Muscle of back (tissue), 11 donors: ENCODE data around the gene BTRC. TPM values are rescaled to one million over a fixed set of nuclear protein-coding genes. Genes with fewer than 3 reads are reported as not detected.

ENCODE experiments used
- DNase-seq, 3 donors: peaks; one replicate each; pipeline versions ENCODE4 v3.0.0 to v3.0.0-alpha.2; 2013
- polyA plus RNA-seq, 10 donors: library from polyadenylated mRNA; unstranded; fragments of 120-200 nt; gene quantifications; one replicate each; pipeline ENCODE4 v1.2.1, GENCODE V29; 2013; ENCODE audit not compliant: insufficient read length in 10 of 10

The BTRC gene
- polyA plus RNA-seq, 10 donors: 18.3 to 36.6 (median 23.1) TPM

DNA sequence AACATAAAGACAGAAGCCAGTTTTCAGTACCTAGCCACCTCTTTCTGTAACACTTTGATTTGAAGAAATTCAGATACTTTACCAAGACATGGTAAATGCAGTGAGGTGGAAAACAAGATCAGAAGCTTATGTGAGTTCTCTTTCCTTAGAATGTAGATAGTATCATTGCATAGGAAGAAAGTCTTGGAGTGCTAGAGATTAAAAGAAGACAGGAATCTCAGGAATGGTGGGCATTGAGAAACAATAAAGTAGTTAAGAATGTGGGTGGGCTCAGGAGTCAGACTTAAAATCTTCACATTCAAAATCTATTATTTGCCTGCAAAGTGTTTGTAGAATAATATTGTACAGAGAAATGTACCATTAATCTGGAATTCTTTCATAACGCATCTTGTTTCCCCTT, 175.2 kb downstream of the BTRC start:
- no peak for DNase-seq

DNA sequence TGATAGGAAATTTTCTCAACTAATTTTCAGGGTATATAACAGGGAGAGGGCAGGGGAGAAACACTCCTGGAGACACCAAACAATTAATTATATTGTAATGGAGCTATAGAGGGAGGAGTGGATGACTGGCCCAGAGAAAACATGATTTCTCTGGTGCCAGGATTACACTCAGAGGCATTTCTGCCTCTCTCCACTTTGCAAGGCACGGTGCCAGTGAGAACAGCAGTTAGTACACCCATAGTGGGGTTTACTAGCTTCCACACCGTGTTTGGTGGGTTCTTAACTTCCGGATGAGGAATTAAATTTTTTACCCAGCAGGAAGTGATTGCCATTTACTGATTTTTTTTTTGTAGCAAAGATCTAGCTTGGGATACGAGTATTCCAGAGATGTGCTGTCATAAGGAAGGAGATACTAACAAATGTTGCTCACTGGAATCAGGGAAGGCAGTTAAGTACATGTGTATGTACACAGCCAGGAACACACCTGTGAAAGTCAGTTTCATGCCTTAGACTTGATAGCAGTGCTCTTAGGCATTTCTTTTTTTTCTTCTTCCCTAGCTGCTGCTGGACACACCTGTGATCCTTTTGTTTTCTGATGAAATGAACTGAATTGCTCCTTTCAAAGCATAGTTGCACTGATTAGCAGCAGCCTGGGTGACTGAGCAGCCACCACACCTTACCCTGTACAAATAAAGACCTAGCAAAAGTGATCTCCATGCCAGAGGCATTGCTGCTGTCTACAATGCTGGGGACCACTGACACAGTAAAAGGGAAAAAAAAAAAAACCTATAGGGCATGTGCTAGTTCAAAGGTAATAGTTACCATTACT, 176.0 kb downstream of the BTRC start:
- DNase-seq: no peak

DNA sequence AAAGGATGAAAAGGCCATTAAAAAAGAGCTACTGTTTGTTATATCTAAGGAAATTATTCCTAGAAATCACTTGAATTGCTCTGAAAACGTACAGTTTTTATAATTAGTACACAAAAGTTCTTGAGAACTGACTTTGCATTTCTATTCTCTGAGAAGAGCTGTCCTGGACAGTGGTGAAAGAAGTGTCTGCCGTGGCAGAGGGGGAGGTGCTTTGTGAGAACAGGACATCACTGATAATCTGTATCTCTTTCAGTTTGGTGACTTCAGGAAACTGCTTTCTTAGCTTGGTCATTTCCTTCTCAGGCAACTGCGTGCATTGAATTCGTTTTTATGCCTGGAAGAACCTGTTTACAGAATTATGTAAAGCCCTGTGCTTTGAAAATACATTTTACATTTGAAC, 182.0 kb downstream of the BTRC start:
- DNase-seq: no peak

DNA sequence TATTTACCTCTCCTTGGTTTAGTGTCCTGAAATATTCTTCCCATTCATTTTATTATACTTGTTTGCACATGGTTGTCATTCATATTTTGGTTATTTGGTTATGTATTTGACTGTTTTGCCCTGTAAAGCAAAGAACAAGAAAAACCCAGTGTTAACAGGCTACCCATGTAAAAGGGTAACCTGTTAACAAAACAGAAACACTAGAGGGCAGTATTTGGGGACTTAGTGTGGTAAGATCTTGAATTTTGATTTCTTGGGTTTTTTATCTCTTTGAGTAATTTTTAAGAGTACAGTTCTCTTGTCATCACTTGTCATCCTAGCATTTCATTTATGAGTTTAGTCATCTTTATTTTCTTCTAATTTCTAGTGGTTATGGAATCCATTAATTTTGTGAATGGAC, 182.8 kb downstream of the BTRC start:
- DNase-seq: no peak

DNA sequence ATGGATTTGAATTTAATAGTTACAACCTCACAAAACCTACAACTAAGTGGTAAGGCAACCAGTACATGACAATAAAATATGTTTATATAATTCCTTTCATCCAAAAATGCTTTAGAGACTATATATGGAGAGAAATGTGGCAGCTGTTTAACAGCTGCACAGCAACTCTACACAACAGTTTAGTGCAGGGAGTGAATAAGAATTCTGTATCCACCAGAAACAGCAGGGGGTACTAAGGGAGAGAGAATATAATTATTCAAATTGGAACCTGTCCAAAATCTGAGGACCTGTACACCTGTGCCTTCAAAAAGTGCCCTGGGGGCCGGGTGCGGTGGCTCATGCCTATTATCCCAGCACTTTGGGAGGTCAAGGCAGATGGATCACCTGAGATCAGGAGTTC, 184.5 kb downstream of the BTRC start:
- DNase-seq: no peak

DNA sequence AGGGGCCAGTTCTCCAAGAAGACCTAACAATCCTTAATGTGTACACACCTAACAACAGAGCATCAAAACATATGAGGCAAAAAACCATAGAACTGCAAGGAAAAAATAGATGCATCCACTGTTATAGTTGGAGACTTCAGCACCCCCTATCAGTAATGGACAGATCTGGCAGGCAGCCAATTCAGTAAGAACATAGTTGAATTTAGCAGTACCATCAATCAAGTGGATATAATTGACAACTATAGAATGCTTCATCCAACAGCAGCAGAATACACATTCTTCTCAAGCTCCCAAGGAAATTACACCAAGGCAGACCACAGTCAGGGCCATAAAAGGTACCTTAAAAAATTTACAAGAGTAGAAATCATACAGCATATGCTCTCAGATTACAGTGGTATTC, 191.9 kb downstream of the BTRC start:
- DNase-seq: no peak

DNA sequence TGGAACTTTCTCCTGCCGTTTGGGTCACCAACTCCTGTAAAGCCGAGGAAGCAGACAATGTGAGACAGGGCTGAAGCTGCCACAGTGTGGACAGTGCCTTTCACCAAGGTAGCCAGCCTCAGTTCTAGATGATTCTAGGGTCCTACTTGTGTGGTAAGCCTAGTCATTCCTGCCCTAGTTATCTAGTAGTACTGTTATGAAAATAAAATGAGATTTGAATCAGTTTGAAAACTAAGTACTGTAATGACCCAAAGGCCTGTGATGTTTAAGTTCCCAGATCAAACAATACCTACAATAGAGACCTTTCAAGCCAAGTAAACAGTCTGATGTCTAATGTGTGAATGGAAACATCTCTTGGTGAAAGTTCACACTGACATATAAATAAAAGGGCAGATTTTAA, 197.0 kb downstream of the BTRC start:
- no peak for DNase-seq

DNA sequence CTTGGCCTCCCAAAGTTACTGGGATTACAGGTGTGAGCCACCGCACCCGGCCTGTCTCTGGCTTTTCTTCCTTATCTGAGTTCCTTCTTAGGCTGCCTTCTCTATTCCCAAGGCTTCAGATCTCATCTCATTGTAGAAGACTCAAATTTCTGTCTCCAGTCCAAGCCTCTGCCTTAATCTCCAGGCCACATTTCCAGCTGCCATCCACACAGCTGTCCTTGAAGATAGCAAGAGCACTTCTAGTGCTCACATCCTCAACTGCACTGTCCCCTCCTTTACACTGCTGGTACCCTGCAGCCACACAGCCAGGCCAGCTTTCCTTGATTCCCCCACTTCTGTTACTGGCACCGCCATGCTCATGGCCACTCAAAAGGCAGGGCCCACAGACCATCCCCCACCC, 198.5 kb downstream of the BTRC start:
- no peak for DNase-seq

DNA sequence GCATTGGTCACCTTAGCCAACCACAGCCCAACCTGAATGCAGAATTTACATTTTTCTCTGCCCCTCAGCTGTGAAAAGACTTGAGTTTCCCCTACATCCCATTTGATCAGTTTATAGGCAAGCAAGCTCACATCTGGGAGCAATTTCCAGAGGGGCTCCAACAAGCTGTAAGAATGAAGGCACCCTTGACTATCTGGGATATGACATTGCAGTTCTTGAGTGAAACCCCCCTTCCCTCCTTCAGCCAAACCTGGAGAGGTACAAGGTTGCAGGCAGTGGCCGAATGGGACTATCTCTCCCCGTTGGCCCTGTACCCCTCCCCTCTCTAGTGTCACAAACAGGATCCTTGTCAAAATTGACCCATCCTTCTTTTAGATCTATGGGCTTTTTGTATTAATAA, 203.6 kb downstream of the BTRC start:
- no peak for DNase-seq

DNA sequence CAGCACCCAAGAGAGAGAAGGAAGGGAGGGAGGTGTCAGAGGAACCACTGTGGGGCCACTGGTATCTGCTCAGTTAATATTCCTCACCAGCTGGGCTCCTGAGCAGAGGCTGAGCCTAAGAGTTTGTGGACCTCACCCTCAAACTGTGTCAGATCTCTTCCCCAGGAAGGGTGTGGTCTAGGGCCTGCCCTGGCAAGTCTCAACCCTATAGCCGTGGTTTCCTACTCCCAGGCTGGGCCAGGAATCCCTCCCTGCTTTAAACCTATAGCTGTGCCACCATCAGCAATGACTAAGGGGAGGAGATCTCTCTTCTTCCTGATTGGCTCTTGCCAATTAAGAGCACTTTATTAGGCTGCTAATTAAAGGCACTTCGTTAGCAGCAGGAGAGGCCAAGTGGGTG, 204.2 kb downstream of the BTRC start:
- no peak for DNase-seq

DNA sequence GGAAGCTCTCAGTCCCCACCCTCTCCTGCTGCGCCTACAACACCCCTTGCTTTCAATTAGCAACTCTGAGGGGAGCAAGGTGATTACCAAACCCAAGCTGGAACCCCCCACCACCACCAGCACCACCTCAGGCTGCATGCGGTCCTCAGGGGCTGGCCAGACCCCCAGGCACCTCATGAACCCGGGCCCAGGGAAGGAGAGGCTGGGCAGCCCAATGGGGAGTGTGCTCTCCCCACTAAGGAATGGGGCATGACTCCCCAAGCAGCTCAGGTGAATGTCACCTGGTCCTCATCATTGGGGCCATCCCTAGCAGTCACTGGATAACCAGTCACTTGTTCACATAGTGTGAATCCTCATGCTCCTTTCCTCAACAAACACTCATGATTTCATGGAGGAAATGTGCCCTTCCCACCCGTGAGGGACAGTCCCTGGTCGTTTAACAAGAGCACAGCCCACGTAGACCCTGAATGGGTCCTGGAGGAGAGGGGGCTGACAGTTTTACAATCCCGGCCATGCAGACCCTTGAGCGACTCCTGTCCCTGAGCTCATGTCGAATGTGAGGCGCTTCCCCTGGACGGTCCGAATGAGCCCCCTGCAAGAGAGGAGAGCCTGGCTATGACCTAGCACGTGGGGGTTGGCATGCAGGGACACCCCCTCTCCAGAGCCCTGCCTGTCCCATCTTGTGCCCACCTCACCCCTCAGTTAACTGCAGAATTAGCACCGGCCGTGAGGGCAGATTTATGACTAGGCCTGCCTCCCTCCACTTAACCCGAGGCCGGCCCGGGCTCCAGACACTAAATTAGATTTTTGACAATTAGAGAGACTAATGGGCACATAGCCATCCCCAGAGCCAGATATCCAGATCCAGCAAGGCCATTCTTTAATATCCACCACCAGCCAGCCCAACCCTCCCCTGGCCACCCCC, 205.0 kb downstream of the BTRC start:
- DNase-seq: no peak

DNA sequence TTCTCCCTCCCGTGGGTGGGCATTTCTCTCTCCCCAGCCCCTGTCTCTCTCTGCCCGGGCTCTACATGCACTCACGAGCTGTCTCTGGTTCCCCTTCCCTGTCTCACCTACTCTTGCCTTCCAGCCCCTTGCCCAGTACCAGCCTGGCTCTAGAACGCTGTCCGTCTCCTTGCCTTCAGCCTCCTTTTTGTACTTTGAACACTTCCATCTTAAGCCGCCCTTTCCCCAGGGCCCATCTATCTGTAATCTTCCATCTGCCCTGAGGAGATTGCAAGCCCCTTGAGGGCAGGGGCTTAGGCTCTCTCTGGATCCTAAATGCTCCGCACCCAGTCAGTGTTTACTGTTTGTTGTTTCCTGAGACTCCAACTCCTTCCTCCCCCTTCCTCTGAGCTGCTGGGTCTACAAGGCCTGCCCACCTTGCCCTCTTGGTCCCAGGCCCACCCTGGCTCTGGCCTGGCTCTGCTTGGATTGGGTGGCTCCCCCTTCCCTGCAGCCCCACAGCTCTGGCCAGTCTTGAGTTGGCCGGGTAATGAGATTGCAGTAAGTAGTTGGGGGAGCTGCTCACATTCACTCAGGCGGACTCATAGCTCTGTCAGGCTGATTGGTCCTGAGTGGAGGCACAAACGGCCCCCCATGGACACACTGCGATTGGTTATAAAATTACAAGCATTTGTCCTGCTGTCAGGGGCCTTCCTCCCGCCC, 205.8 kb downstream of the BTRC start:
- no peak for DNase-seq

DNA sequence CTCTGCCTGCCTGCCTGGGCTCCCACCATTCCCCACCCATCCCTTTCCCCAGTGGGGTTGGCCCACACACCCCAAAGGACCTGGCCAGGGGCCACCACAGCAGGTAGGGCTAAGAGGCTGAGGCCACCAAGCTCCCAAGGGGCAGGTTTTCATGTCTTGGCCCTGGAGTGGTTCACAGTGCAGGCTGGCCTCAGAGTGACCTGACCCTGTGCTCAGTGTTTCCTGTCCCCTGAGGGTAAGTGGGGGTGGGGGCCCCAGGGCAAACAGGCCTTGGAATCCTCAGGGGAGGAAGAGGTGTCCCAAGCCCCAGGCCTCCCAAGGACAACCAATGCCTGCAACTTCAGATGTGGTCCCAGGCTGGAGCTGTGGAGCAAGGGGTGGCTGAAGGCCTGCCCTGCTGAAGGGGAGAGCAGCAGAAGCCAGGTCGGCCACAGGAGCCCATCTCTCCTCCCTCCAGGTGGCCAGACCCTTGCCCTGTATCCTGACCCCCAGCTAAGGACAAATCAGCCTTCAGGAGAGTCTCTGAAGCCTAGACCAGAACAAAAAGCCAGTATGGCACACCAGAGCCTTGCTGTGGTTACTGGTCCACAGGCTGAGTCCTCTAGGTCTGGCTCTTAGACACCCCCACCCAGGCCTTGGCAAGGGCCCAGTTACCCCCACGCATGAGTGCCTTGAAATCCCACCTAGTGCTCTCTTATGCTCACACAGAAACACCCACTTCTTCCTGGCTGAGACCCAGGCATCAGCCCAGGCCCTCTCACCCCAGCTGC, 206.5 kb downstream of the BTRC start:
- no peak for DNase-seq

DNA sequence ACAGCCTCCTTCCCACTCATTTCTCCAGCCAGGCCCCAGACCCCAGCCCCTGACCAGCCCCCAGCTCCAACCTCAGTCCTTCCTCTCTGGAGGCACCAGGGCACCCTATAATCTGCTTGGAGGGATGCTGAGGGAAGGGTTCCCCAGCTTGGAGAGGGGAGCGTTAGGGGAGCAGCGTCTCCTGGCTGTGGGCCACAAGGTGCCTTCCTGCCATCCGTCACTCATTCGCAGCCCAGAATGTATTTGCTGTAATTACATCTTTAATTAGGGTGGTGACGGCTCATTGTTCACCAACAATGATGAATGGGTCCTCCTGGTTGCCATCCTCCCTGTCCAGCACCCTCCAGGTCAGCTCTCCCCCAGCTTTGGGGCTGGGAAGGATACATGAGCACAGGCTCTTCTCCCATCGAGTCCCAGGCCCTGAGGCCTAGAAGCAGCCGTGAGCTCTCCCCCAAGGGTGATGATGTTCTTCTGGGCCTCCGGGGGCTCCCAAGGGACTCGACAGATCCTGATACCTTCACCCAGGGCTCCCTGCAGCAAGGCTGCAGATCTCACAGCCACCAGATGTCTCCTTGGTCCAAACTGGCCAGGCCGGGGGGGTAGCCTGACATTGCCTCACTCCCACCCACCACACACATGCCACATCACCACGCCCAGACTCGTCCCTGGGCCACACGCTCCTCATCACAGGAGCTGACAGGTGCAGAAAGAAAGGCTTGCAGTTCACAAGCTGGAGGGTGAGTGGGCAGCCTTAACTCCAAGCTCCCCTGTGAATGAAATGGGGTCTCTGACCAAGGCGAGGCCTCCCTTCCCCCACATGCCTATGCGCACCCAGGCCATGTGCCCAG, 207.3 kb downstream of the BTRC start:
- DNase-seq: no peak

DNA sequence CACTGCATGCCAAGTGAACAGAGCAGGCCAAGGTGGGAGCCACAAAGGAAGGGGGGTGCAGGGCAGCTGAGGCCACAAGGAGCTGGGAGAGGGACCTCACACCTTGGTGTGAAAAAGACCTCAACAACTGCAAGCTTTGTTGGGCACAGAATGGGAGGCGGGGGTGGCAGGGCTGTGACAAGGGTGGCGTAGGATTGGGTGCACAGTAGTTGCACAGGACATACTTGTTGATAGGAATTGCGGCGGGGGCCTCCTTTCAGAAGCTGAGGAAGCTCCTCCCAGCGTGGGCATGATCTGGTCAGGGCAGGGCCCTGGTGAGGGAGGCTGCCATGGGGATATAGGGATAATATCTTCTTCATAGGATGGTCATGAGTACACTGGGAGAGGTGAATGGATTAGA, 208.3 kb downstream of the BTRC start:
- DNase-seq: no peak

DNA sequence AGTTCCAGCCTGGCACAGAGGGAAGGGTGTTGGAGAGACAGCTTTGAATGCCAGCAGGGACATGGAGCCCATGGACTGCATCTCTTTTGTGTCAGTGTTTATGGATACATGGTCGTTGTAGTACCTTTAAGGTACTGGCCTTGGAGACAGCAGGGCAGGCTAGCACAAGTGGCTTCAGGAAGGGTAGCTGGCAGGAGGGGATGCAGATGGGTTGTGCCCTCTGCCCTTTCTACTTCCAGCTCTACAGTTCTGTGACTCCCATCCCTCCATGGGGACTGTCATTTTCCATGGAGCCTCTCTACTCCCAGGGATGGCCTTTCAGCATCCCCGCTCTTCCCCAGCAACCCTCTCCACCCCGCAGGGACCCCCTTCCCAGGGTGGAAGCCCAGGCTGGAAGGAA, 209.0 kb downstream of the BTRC start:
- no peak for DNase-seq

DNA sequence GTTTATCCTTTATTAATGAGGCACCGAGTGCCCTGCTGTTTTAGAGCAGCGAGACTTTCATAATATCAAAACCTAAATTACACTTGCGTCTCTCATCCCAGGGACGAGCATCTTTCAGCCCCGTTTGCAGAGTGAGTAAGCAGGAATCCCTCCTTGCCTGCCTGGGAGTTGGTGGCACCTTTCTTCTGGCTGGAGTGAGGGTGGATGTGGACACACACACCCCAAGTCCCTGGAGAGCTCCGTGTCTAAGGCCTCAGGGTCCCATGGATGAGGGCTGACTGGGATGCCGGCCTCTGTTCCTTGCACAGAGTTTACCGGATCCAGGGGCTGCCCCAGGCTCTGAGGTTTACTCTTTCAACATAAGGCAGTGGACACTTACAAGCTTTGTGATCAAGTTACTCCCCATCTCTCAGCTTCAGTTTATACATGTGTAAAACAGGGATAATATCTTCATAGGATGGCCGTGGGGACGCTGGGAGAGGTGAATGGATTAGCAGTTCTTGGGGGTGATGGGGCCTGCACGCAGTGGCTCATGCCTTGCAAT, 209.6 kb downstream of the BTRC start:
- no peak for DNase-seq

DNA sequence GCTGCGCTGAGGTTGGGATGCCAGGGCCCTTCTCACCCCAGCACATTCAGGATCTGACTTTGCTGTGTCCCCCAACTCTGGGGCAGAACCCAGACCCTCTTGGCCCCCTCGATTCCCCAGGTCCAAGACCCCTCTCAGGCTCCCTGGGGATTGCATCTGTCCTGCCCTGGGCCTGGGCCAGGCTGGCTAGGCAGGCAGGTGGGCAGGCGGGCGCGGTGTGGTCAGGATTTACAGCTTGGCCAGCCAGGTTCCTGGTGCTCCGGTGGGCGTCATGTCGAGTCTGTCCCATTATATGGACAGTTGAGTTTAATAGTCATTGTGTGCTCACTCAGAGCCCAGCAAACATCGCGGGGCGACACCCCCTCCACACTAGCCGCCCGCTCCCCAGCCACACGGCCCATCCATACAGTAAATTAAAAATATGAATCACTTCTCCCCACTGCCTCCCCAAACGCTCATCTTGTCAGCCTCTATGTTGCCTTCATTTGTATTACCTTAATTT, 210.6 kb downstream of the BTRC start:
- no peak for DNase-seq

DNA sequence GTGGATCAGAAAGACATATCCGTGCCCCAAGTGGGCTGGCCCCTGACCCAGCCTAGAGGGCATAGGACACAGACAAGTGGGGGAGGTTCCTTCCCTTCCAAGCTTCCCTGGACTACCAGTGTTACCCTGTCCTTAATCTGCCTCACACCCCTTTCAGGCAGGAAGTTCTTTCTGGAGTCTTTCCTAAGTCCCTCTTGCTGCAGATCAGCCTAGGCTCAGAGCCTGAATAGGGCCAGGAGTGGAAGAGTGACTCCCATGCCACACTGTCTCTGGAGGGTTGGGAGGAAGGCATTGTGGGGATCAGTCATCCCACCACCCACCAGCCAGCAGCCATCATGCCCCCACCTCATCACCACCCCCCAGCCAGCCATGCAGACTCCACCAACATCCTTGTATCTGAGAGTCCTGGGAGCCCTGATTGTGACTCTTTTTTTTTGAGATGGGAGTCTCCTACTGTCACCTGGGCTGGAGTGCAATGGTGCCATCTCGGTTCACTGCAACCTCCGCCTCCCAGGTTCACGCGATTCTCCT, 211.5 kb downstream of the BTRC start:
- no peak for DNase-seq

DNA sequence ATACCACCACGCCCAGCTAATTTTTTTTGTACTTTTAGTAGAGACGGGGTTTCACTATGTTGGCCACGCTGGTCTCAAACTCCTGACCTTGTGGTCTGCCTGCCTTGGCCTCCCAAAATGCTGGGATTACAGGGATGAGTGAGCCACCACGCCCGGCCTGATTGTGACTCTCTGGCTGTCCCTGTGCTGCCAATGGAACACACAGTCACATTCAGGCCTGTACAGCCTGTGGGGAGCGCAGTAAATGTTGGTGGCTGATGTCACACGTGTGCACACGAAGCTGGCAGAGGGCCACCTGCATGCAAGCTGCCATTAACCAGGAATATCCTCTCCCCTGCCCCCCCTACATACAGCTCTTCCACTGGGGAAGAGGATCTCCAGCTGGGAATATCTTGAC, 212.0 kb downstream of the BTRC start:
- DNase-seq: no peak
